Heart left ventricle (tissue), 16 donors: ENCODE results near the gene FLNB. TPM values are rescaled to one million over a fixed set of nuclear protein-coding genes. Genes with fewer than 3 reads are reported as not detected.

Experiments used
- ATAC-seq, 4 donors: fragments of 200-7000 bp; cut with Tn5 transposase; one replicate each; pipeline ENCODE4 v1.9.1; 2020 to 2022; ENCODE audit warnings: moderate library complexity in 4 of 4, mild to moderate bottlenecking in 3 of 4, moderate number of reproducible peaks in 1 of 4
- DNase-seq, 5 donors: peaks; one replicate each; pipeline ENCODE4 v3.0.0-alpha.2; 2020
- H3K27ac ChIP-seq, 12 donors: fragments of 200-600 bp; sonication (generic) in 4 of 12; one replicate each; pipeline versions ENCODE4 v1.5.0 to v1.8.0; 2016 to 2022; ENCODE audit warnings: mild to moderate bottlenecking in 2 of 12
- H3K27me3 ChIP-seq, 9 donors: fragments of 200-600 bp; sonication (generic) in 2 of 9; one replicate each; pipeline versions ENCODE4 v1.5.1 to v1.8.0; 2016 to 2022; ENCODE audit warnings: mild to moderate bottlenecking in 3 of 9
- H3K36me3 ChIP-seq, 9 donors: fragments of 200-600 bp; sonication (generic) in 2 of 9; one replicate each; pipeline versions ENCODE4 v1.5.0 to v1.8.0; 2018 to 2022; ENCODE audit warnings: mild to moderate bottlenecking in 2 of 9
- H3K4me1 ChIP-seq, 12 donors: fragments of 200-600 bp; sonication (generic) in 4 of 12; one replicate each; pipeline versions ENCODE4 v1.5.0 to v1.8.0; 2016 to 2022; ENCODE audit warnings: mild to moderate bottlenecking in 3 of 12
- H3K4me3 ChIP-seq, 12 donors: fragments of 200-600 bp; sonication (generic) in 4 of 12; one replicate each; pipeline versions ENCODE4 v1.5.0 to v1.8.0; 2017 to 2022; ENCODE audit warnings: mild to moderate bottlenecking in 9 of 12, moderate library complexity in 4 of 12
- H3K9me3 ChIP-seq, 12 donors: fragments of 200-600 bp; sonication (generic) in 4 of 12; one replicate each; pipeline versions ENCODE4 v1.5.0 to v1.8.0; 2016 to 2022; ENCODE audit warnings: mild to moderate bottlenecking in 1 of 12
- POLR2A ChIP-seq, 2 donors: fragments of 450-650 bp; IDR thresholded peaks; one replicate each; pipeline ENCODE4 v1.6.1; 2017; ENCODE audit warnings: antibody characterized with exemption in 2 of 2, mild to moderate bottlenecking in 2 of 2, moderate library complexity in 2 of 2
- WGBS, 4 donors: extraction: QIAGEN DNeasy Blood & Tissue Kit in 2 of 4; methylation state at CpG; one replicate each; pipeline versions ENCODE4 v1.1.5 to v1.1.7; 2013 to 2018; 5-methylcytosine and 5-hydroxymethylcytosine counted together
- intact Hi-C, 10 donors: fragments of 100-400 bp; cut with DNase I; formaldehyde crosslinking; loops; one replicate each; pipeline versions ENCODE4 v1.11.1 to v1.14.2; 2022
- polyA plus RNA-seq, 2 donors: library from polyadenylated mRNA; stranded (reverse); fragments of 200-250 nt; gene quantifications; one replicate each; pipeline ENCODE4 v1.2.3, GENCODE V29; 2013
- total RNA-seq, 9 donors: library from RNA; depleted of rRNA in 2 of 9; stranded (reverse); fragments of >200 nt in 2 of 9; fragmentation: NEBNext Ultra II Directional in 3 of 9; extraction: Animal tissue kit (Norgen Biotek cat#: 25700) in 3 of 9; gene quantifications; one replicate each; pipeline versions ENCODE4 v1.1.0 to v1.2.4, GENCODE V29; 2016 to 2023
- TF ChIP-seq, protein P1 (sequence below), 12 donors: fragments of 200-600 bp; sonication (generic) in 4 of 12; IDR thresholded peaks; one replicate each; pipeline versions ENCODE4 v1.5.0 to v1.8.0; 2018 to 2022; ENCODE audit warnings: antibody characterized with exemption in 12 of 12, mild to moderate bottlenecking in 5 of 12
- donor health status: ischemic (EF 13 %, LVEDD 7.1; RV severe dilation, severe dysfunction).
- donor health status: healthy with polysubstance abuse.
- donor health status: DM: no; HTN: yes; CAD: no.
- donor health status: DM: no; HTN: no; CAD: no.
- donor health status: ischemic (EF 25% LVEDD 6.9; RV normal size, moderate dysfunction).
- donor health status: ischemic (EF 25% LVEDD 5.7; RV mildly dilated, moderate dysfunction).
- donor health status: healthy.
- donor health status: DM: yes; HTN: yes; CAD: no.
- donor health status: ischemic (EF 35%, LVEDD 5.7; RV mildly dilated, moderate dysfunction).
- donor health status: nonischemic (EF 11% LVEDD 7.7; RV severe dilation, severe dysfunction).
- donor health status: DM: yes; HTN: yes; CAD: no.
- donor health status: PGD.
- donor health status: ischemic (EF 29% LVEDD 5.4; RV normal size, mild dysfunction).
- donor health status: nonischemic (EF 23%, LVEDD 6.1; RV moderate dilation, normal function).

FLNB gene
- total and polyA plus RNA-seq, 11 donors = 30.5 to 75.6 (median 40.6) TPM

DNA sequence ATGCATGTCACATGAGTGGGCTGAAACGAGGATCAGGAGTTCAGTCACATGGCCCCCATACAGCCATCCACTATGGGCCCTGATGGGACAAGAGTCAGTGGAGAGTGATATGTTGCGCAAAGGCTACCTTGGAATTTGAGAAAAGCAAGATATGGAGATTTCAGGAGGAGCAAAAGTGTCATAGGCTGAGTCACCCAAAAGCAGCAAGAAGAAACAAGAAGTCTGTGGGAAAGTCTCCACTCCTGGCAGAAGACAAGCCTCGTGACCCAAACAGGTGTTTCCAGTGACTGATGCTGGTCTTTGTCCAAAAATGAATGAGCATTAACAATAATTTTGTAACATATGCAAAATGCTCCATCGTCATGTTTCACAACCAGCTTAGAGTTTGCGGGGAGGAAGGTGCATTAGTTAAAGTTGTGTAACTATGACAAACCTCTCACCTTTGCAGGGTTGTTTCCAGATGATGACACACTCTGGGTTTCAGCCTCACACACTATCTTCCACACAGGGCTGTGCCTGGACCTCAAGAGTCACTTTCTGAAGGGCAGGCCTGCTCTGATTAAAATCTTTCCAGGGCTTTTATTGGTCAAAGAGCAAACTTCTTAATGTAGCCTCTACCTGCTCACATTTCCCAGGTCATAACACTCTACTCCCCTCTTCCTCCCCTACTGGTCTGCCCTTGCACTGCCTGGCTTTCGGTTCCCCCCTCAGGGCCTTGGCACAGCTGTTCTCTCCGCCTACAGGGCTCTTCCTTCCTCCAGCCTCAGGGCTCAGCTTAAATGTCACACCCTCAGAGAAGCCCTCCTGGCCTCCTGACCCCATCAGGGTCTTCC is 206.5 kb downstream of the FLNB start:
- Histone ChIP-seq H3K9me3 (no peaks in the 10 kb centered on the region), H3K27ac (no peak overlapping the region), H3K36me3 (no peaks in the 10 kb centered on the region), H3K27me3 (no peaks in the 10 kb centered on the region), H3K4me1 (peaks cover 0 to 43% (median 12%) of the 10 kb centered on the region in 12 donors), H3K4me3 (no peak overlapping the region)
- 67 to 74% (median 70%) methylated on average over 7 of the region's 7 CpGs for WGBS, 4 donors
- DNase-seq = no peak
- peak in 2 of 4 donors; percentile 45 to 47 for ATAC-seq
- intact Hi-C loops = loop anchor here in 2 of 10 donors (5.0 kb wide), 1 partner anchor 37 kb away; no protein-coding TSS in a partner anchor
- no peak for TF ChIP-seq POLR2A (IDR thresholded peaks at IDR 0.05)
- TF ChIP-seq, protein P1, sequence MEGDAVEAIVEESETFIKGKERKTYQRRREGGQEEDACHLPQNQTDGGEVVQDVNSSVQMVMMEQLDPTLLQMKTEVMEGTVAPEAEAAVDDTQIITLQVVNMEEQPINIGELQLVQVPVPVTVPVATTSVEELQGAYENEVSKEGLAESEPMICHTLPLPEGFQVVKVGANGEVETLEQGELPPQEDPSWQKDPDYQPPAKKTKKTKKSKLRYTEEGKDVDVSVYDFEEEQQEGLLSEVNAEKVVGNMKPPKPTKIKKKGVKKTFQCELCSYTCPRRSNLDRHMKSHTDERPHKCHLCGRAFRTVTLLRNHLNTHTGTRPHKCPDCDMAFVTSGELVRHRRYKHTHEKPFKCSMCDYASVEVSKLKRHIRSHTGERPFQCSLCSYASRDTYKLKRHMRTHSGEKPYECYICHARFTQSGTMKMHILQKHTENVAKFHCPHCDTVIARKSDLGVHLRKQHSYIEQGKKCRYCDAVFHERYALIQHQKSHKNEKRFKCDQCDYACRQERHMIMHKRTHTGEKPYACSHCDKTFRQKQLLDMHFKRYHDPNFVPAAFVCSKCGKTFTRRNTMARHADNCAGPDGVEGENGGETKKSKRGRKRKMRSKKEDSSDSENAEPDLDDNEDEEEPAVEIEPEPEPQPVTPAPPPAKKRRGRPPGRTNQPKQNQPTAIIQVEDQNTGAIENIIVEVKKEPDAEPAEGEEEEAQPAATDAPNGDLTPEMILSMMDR (IDR thresholded peaks at IDR 0.05) = no peak

DNA sequence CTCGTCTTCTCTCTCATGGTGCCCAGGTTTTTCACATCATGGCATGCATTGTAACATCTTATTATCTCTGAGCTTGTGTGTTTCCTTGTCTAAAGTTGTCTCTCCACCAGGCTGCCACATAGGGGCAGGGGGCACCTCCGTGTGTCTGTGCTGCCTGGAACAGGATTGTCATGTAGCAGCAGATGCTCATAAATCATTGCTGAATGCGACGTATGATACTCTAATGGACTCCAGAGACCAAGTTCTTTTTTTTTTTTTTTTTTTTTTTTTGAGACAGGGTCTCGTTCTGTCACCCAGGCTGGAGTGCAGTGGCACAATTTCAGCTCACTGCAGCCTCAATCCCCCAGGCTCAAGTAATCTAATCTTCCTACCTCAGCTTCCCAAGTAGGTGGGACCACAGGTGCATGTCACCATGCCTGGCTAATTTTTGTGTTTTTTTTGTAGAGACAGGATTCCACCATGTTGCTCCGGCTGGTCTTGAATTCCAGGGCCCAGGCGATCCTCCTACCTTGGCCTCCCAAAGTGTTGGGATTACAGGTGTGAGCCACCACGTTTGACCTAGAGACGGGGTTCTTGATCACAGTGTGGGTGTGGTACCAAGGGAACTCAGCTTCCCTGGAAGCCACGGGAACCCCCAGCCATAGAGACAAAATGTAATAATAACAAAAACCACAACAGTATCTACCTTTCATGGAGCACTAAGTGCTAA is 207.2 kb downstream of the FLNB start:
- Histone ChIP-seq H3K27me3 (no peaks in the 10 kb centered on the region), H3K9me3 (no peaks in the 10 kb centered on the region), H3K36me3 (no peaks in the 10 kb centered on the region), H3K4me3 (no peak overlapping the region), H3K27ac (no peak overlapping the region), H3K4me1 (peaks cover 0 to 43% (median 12%) of the 10 kb centered on the region in 12 donors)
- TF ChIP-seq, protein P1 (IDR thresholded peaks at IDR 0.05) = no peak
- no peak for TF ChIP-seq POLR2A (IDR thresholded peaks at IDR 0.05)
- DNase-seq (no peak), ATAC-seq (no peak)
- intact Hi-C loops = loop anchor here in 5 of 10 donors (2.0 to 5.0 kb wide), 3 partner anchors 27 to 38 kb away; no protein-coding TSS in a partner anchor
- 82 to 89% (median 87%) methylated on average over 10 of the region's 10 CpGs for WGBS, 4 donors

DNA sequence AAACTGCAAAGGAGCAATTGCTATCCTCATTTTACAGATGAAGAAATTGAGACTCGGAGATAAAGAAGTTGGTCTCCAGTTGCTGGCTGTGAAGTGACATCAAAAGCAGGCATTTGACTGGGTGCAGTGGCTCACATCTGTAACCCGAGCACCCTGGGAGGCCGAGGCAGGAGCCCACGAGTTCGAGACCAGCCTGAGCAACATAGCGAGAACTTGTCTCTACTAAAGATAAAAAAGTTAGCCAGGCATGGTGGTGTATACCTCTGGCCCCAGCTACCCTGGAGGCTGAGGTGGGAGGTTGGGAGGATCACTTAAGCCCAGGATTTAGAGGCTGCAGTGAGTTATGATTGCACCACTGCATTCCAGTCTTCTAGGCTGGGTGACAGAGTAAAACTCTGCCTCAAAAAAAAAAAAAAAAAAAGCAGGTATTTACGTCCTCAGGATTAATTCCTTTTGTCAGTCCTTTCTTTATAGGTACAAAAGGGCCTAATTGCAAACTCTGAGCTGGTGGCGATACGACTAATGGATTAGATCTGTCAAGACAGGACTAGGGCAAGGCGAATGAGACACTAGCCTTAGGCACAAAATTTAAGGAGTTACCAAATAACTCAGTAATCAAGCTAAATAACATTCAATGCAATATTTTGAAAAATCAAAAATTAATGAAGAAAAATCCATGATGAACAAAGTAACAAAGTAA is 208.4 kb downstream of the FLNB start:
- Histone ChIP-seq H3K36me3 (no peaks in the 10 kb centered on the region), H3K27ac (peak overlapping the region in 3 of 12 donors; percentile 11 to 30 (median 20)), H3K4me3 (no peak overlapping the region), H3K9me3 (no peaks in the 10 kb centered on the region), H3K27me3 (no peaks in the 10 kb centered on the region), H3K4me1 (peaks cover 0 to 43% (median 12%) of the 10 kb centered on the region in 12 donors)
- no peak for DNase-seq
- TF ChIP-seq, protein P1 (IDR thresholded peaks at IDR 0.05) = no peak
- no peak for TF ChIP-seq POLR2A (IDR thresholded peaks at IDR 0.05)
- 87 to 91% (median 88%) methylated on average over 10 of the region's 10 CpGs for WGBS, 4 donors
- ATAC-seq = no peak
- intact Hi-C loops = loop anchor here in 5 of 10 donors (1.0 to 5.0 kb wide), 4 partner anchors 28 to 39 kb away; no protein-coding TSS in a partner anchor
